Activated T-helper 2 cell treated with anti-CD3 and anti-CD28 coated beads, Interferon-gamma antibody, Interleukin-2, Interleukin-4, amounts not matched to agents 10 μg/mL and 5 μg/mL and 100 μg/mL, durations not matched to agents 14 hours and 24 hours and 36 hours (primary cell): Measurements from ENCODE around the gene B4GALNT3. TPM values are rescaled to one million over a fixed set of nuclear protein-coding genes. Genes with fewer than 3 reads are reported as not detected.
A peak's percentile ranks its signal among the peaks of the same experiment; 100 is the strongest.
"Not testable (repeated sequence)": the region's sequence is repeated elsewhere in the genome, so short reads cannot be mapped to it uniquely, and the experiment has no call there.

Experiments
- DNase-seq: peaks from one replicate; pipeline ENCODE4 v3.0.0; 2021; ENCODE audit warnings: low spot score
- H3K27ac Mint-ChIP-seq: one replicate; pipeline ENCODE4 v1.8.0; 2021; ENCODE audit warnings: mixed read lengths
- H3K27me3 Mint-ChIP-seq: one replicate; pipeline ENCODE4 v1.8.0; 2021; ENCODE audit warnings: low read depth, mixed read lengths
- H3K36me3 Mint-ChIP-seq: one replicate; pipeline ENCODE4 v1.8.0; 2021; ENCODE audit warnings: low read depth, mixed read lengths
- H3K4me1 Mint-ChIP-seq: one replicate; pipeline ENCODE4 v1.8.0; 2021; ENCODE audit warnings: low read depth, mixed read lengths
- H3K4me3 Mint-ChIP-seq: one replicate; pipeline ENCODE4 v1.8.0; 2021; ENCODE audit warnings: low read depth, mild to moderate bottlenecking, moderate library complexity, mixed read lengths
- H3K9me3 Mint-ChIP-seq: one replicate; pipeline ENCODE4 v1.8.0; 2021; ENCODE audit warnings: mixed read lengths
- intact Hi-C: fragments of 100-400 bp; cut with micrococcal nuclease; formaldehyde crosslinking; loops from one replicate; pipeline ENCODE4 v1.15.1; 2023
- total RNA-seq: library from RNA; stranded (reverse); gene quantifications from 2 replicates; pipeline ENCODE4 v1.2.3, GENCODE V29; 2022

B4GALNT3 gene
- total RNA-seq, 1 donor from 2014 or later: 6.9 TPM

DNA sequence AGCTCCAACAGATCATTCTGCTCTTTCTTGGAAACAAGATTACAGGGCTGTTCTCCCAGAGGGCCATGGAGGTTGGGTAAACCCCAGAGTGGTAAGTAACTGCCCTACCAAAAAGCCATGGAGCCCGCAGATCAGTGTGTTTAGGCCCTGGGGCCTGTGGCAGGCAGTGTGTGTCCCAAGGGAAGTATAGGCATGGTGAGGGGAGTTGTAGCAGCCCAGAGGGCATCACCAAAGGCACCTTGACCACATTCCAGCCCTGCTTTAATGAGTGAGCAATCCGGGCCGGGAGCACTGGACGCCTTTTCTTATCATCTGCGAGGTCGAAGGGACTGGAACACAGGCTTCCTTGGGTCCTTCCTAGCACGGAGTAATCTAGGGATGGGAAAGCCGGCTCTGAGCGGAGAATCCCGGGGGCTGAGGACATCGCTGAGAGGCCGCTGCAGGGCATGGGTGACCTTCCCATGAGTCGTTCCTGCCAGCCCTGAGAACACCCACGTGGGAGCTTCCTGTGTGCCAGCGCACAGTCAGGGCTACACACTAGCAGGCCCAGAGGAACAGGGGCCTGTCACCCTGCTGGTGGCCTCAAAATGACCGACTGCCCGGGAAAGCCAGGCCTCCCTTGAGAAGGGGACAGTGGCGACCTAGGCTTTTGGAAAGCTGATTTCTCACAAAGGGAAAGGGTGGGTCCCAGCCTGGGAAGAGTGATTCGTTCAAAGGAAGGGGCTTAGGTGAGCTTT is 112.2 kb downstream of the B4GALNT3 start:
- no peaks in the 10 kb centered on the region for H3K27me3 Mint-ChIP-seq
- no peak overlapping the region for H3K4me3 Mint-ChIP-seq
- intact Hi-C loops: no loop called here
- peaks cover 2% of the 10 kb centered on the region for H3K36me3 Mint-ChIP-seq
- H3K4me1 Mint-ChIP-seq: peaks cover 39% of the 10 kb centered on the region
- peak overlapping the region; percentile 60 for H3K27ac Mint-ChIP-seq
- DNase-seq: no peak
- H3K9me3 Mint-ChIP-seq: no peaks in the 10 kb centered on the region

DNA sequence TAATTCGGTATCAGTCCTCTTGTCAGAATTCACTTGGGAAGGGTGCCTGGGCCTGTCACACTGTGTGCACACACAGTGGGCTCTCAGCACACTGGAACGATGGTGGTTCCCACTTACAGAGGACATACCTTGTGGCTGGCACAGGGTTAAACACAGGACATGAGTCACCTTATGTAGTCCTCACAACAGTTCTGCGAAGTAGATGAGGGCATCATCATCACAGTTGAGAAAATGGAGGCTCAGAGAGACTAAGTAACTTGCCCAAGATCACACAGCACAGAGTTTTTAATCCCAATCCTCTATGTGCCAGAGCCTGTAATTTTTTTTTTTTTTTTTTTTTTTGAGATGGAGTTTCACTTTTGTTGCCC is 112.8 kb downstream of the B4GALNT3 start:
- intact Hi-C loops: no loop called here
- peak overlapping the region; percentile 60 for H3K27ac Mint-ChIP-seq
- peaks cover 35% of the 10 kb centered on the region for H3K4me1 Mint-ChIP-seq
- DNase-seq: no peak
- no peak overlapping the region for H3K4me3 Mint-ChIP-seq
- H3K36me3 Mint-ChIP-seq: peaks cover 2% of the 10 kb centered on the region
- H3K27me3 Mint-ChIP-seq: no peaks in the 10 kb centered on the region
- no peaks in the 10 kb centered on the region for H3K9me3 Mint-ChIP-seq

DNA sequence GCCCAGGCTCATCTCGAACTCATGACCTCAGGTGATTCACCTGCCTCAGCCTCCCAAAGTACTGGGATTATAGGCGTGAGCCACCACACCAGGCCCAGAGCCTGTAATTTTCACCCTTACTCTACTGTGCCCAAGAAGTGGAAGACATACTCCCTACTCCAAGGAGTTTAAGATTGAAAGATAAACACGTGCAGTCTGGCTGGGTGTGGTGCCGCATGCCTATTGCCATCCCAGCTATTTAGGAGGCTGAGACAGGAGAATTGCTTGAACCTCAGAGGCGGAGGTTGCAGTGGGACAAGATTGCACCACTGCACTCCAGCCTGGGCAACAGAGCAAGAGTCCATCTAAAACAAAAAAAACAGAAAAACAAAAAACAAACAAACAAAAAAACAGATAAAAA is 113.5 kb downstream of the B4GALNT3 start:
- no peak for DNase-seq
- H3K4me1 Mint-ChIP-seq: peaks cover 33% of the 10 kb centered on the region
- H3K27me3 Mint-ChIP-seq: no peaks in the 10 kb centered on the region
- peaks cover 2% of the 10 kb centered on the region for H3K36me3 Mint-ChIP-seq
- no peak overlapping the region for H3K4me3 Mint-ChIP-seq
- intact Hi-C loops: no loop called here
- no peak overlapping the region for H3K27ac Mint-ChIP-seq
- H3K9me3 Mint-ChIP-seq: no peaks in the 10 kb centered on the region

DNA sequence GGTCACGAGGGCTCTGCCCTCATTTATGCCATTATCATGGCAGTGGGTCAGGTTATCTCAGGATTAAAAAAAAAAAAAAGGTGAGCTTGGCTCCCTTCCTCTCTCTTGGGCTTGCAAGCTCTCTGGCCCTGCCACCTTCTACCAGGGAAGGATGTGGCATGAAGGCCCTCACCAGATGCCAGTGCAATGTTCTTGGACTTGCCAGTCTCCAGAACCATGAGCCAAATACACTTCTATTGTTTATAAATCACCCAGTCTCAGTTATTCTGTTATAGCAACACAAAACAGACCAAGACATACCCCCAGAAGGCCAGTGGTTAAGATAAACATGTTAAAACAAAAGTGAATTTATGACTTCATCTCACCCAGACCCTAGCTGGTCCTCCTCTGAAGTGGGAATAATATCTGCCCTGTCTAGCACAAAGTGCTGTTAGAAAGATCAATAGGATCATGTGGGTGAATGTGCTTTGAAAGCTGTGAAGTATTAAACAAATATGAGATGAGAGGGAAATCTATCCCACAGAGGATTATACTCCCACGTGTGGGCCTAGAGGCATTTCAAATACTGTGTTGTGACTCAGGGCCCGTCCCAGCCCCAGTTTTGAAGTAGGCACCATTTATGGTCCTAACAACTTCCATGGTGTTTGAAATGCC is 114.9 kb downstream of the B4GALNT3 start:
- Mint-ChIP-seq H3K27ac (peak overlapping the region; percentile 49), H3K4me1 (peaks cover 26% of the 10 kb centered on the region), H3K9me3 (no peaks in the 10 kb centered on the region), H3K4me3 (no peak overlapping the region), H3K36me3 (peaks cover 2% of the 10 kb centered on the region), H3K27me3 (peaks cover 3% of the 10 kb centered on the region)
- DNase-seq: no peak
- intact Hi-C loops: loop anchor here (2.0 kb wide), 1 partner anchor 92 kb away; no protein-coding TSS in a partner anchor

DNA sequence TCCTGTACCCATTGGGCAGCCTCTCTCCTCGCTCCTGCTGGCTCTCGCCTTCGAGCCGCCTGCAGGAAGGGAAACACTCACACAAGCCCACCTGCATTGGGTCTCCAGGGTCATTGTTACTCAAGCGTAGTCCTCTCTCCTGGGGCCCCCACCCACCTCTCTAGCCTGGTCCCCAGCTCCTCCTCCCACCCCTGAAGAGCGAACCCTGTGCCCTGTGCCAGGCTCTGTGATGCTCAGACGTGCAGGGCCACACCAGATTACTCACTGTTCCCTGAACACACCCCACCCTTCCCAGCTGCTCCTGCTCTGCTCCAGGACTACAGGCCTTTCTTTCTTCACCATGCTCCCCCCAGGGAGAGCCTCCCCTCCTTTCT is 115.4 kb downstream of the B4GALNT3 start:
- no peaks in the 10 kb centered on the region for H3K9me3 Mint-ChIP-seq

DNA sequence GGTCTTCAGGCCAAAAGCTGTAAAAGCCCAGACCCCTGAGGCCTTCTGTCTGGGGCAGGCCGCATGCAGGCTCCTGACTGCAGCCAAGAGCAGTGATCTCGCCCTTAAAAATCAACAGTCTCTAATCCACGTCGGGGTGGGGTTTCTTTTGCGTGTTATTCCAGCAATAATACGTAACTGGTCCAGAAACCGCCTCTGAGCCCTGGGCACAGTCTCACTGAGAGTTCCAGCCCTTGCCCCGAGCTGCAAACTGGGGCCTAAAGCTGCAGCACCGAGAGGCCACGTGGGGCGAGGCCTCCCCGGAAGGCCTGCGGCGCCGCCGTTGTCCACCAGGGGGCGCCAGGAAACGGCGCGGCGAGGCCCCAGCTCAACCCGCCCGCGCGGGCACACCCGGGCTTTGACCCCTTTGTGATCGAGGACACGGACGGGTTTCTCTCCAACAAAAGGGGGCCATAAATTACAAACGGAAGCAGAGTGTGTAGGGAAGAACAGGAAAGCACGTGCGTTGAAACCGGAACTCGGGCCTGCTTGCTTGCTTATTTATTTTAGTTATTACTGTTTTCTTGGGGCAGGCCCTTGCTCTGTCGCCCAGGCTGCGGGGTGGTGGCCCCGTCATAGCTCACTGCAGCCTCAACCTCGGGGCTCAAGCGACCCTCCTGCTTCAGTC is 116.3 kb downstream of the B4GALNT3 start:
- Mint-ChIP-seq H3K4me3 (no peak overlapping the region), H3K36me3 (peaks cover 2% of the 10 kb centered on the region), H3K4me1 (peaks cover 25% of the 10 kb centered on the region), H3K27ac (peak overlapping the region; percentile 74), H3K9me3 (no peaks in the 10 kb centered on the region), H3K27me3 (peaks cover 3% of the 10 kb centered on the region)
- intact Hi-C loops: loop anchor here (1.0 to 2.0 kb wide), 5 partner anchors 67 to 373 kb away; partner anchors contain the start of genes RAD52 and WNK1
- DNase-seq: peak; percentile 80

More for the DNA sequence above, 115.4 kb downstream of the B4GALNT3 start:
- intact Hi-C loops: loop anchor here (2.0 kb wide), 1 partner anchor 92 kb away; no protein-coding TSS in a partner anchor
- Mint-ChIP-seq H3K4me1 (peaks cover 25% of the 10 kb centered on the region), H3K27ac (peak overlapping the region; percentile 35), H3K36me3 (peaks cover 2% of the 10 kb centered on the region), H3K4me3 (no peak overlapping the region), H3K27me3 (peaks cover 3% of the 10 kb centered on the region)
- DNase-seq: no peak

DNA sequence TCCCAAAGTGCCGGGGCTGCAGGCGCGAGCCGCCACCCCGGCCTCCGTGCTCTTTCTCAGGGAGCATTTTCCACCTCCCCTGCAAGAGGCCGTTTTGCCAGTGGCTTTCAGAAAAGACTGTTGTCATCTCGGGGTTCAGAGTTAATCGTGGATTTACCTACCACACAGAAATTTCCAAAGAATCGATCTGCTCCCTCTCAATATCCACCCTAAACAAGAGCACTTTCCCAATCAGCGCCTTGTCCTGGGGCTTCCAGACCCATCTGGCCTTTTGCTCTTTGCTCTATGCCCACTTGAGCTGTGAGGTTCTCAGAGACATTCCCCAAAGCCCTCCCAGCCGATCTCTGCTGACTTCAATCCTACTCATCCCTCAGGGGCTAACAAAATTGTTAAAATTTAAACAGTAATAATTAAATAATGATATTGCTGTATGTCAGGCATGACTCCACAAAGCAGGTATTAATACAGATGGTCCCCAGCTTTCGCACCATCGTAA is 116.9 kb downstream of the B4GALNT3 start:
- Mint-ChIP-seq H3K4me3 (no peak overlapping the region), H3K4me1 (peaks cover 25% of the 10 kb centered on the region), H3K27me3 (peaks cover 3% of the 10 kb centered on the region), H3K27ac (peak overlapping the region; percentile 68), H3K9me3 (no peaks in the 10 kb centered on the region), H3K36me3 (peaks cover 2% of the 10 kb centered on the region)
- DNase-seq: no peak
- intact Hi-C loops: loop anchor here (1.0 to 2.0 kb wide), 4 partner anchors 66 to 372 kb away; partner anchors contain the start of genes RAD52 and WNK1

DNA sequence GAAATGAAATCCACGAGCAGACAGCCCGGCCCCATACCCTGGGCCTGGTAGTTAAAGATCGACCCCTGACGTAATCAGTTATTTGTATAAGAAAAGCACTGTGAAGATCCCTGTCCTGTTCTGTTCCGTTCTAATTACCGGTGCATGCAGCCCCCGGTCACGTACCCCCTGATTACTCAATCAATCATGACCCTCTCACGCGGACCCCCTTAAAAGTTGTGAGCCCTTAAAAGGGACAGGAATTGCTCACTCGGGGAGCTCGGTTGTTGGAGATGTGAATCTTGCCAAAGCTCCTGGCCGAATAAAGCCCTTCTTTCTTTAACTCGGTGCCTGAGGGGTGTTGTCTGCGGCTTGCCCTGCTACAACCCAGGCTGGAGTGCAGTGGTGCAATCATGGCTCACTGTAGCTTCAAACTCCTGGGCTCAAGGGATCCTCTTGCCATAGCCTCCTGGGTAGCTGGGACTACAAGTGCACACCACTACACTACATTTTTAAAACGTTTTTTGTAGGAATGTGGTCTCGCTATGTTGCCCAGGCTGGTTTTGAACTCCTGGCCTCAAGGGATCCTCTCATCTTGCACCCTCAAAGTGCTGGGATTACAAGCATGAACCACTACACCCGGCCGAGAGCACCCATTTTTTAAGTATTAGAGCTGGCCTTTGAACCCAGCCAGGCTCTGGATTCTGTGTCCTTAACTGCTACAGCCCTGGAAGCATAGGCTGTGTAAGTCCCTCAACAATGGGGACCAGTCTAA is 118.4 kb downstream of the B4GALNT3 start:
- DNase-seq, H3K36me3 Mint-ChIP-seq, H3K9me3 Mint-ChIP-seq, H3K27me3 Mint-ChIP-seq, H3K27ac Mint-ChIP-seq, H3K4me3 Mint-ChIP-seq: not testable (repeated sequence)
- intact Hi-C loops: loop anchor here (2.0 kb wide), 2 partner anchors 65 to 371 kb away; partner anchors contain the start of gene RAD52
- H3K4me1 Mint-ChIP-seq: peaks cover 20% of the 10 kb centered on the region

DNA sequence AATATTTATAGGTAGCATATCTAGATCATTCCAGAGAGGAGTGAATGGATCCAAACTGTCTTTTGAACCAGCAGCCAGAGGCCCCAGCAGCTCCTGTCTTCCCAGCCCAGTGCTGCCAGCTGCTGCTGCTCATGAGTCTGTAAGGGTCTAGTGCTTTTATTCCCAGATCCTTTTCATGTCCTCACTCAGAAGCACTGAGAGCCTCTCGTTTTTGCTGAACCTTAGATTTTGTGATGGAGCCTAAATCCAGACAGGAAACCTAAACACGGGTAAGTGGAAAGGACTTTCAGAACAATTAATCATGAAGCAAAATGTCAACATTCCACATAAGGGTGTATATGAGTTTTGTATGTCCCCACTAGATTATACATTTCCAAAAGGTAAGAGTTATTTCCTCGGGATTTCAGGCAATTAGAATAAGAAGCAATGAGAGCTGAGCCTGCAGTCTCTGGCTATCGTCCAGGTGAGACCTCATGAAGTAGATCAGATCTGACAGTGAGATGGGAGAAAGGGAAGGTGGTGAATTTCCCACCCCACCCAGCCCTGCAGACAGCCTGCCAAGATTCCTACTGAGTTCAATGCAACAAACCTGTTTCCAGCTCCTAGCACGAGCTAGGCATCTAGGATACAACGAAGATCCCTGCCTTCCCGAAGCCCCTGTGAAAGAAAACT is 119.1 kb downstream of the B4GALNT3 start:
- Mint-ChIP-seq H3K9me3 (no peaks in the 10 kb centered on the region), H3K36me3 (no peaks in the 10 kb centered on the region), H3K27ac (no peak overlapping the region), H3K4me1 (peaks cover 18% of the 10 kb centered on the region), H3K4me3 (no peak overlapping the region), H3K27me3 (peaks cover 3% of the 10 kb centered on the region)
- no peak for DNase-seq
- intact Hi-C loops: no loop called here

DNA sequence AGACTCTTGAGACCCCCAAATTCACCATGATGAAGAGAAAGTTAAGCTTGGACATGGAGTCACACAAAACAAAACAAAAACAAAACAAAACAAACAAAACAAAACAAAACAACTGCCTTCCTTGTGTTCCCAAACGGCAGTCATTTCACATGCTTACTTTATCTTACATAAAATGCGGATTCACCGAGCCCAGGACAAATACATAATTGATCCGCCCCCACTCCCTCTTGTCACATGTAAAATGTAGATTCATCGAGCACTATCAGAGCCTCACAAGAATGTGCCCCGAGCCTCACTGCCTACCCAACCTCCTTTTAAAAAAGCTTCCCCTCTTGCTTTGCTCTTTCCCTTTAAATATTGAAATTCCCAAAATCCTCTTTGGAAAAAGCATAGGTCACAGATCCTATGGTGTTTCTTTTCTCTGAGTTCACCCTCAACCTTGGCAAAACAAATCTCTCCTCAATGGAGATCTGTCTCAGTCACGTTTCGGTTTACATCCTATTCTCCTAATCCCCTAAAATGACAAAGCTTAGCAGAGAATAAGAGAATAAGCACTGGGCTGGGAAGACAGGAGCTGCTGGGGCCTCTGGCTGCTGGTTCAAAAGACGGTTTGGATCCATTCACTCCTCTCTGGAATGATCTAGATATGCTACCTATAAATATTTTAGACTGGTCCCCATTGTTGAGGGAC is 119.8 kb downstream of the B4GALNT3 start:
- Mint-ChIP-seq H3K27me3 (peaks cover 3% of the 10 kb centered on the region), H3K4me3 (no peak overlapping the region), H3K4me1 (peaks cover 15% of the 10 kb centered on the region), H3K27ac (no peak overlapping the region), H3K9me3 (no peaks in the 10 kb centered on the region), H3K36me3 (no peaks in the 10 kb centered on the region)
- no peak for DNase-seq
- intact Hi-C loops: no loop called here

DNA sequence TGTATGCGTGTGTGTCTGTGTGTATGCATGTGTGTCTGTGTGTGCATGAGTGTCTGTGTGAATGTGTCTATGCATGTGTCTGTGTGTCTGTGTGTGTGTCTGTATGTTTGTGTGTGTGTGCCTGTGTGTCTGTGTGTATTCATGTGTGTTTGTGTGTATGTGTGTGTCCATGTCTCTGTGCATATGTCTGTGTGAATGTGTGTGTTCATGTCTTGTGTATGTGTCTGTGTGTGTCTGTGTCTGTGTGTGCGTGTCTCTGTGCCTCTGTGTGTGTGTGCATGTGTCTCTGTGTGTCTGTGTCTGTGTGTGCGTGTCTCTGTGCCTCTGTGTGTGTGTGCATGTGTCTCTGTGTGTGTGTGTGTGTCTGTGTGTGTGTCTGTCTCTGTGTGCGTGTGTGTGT is 121.1 kb downstream of the B4GALNT3 start:
- Mint-ChIP-seq H3K4me3 (no peak overlapping the region), H3K4me1 (peaks cover 6% of the 10 kb centered on the region), H3K27ac (no peak overlapping the region), H3K27me3 (peaks cover 3% of the 10 kb centered on the region), H3K9me3 (no peaks in the 10 kb centered on the region), H3K36me3 (no peaks in the 10 kb centered on the region)
- intact Hi-C loops: no loop called here
- no peak for DNase-seq
